ENCODE results near the gene CPN1.

DNA sequence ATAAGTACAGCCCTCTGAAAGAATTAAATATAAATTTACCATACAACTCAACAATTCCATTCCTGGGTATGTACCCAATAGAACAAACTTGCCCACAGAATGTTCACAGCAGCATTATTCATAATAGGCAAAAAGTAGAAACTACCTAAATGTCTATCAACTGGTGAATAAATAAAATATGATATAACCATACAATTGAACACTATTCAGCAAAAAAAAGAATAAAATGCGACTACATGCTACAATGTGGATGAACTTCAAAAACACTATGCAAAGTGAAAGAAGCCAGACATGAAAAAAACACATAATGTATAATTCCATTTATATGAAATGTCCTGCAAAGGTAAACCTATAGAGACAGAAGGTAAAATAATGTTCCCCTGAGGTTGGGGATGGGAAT lies 2.0 kb upstream of the CPN1 start:
- TF ChIP-seq POLR2AphosphoS5 (IDR thresholded peaks at IDR 0.05; ENCODE audit: control insufficient read depth, insufficient read depth, low read depth, low read length) (no peak), HLTF (IDR thresholded peaks at IDR 0.05) (no peak)

All from K562 (cell line).